ENCODE data around the gene PARD6G. TPM values are rescaled to one million over a fixed set of nuclear protein-coding genes. Genes with fewer than 3 reads are reported as not detected.
A peak's percentile ranks its signal among the peaks of the same experiment; 100 is the strongest.

Gene PARD6G
- total RNA-seq, 1 donor from 2014 or later = 6.5 TPM

- intact Hi-C loops (cut with DNase I) = no loop called here
- no peaks in the 10 kb centered on the region for H3K4me1 ChIP-seq
- no peaks in the 10 kb centered on the region for H3K36me3 ChIP-seq
- no peak overlapping the region for H3K27ac ChIP-seq
- DNase-seq (no peak), ATAC-seq (no peak)
- no peaks in the 10 kb centered on the region for H3K9me3 ChIP-seq
- TF ChIP-seq, protein P1, sequence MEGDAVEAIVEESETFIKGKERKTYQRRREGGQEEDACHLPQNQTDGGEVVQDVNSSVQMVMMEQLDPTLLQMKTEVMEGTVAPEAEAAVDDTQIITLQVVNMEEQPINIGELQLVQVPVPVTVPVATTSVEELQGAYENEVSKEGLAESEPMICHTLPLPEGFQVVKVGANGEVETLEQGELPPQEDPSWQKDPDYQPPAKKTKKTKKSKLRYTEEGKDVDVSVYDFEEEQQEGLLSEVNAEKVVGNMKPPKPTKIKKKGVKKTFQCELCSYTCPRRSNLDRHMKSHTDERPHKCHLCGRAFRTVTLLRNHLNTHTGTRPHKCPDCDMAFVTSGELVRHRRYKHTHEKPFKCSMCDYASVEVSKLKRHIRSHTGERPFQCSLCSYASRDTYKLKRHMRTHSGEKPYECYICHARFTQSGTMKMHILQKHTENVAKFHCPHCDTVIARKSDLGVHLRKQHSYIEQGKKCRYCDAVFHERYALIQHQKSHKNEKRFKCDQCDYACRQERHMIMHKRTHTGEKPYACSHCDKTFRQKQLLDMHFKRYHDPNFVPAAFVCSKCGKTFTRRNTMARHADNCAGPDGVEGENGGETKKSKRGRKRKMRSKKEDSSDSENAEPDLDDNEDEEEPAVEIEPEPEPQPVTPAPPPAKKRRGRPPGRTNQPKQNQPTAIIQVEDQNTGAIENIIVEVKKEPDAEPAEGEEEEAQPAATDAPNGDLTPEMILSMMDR (IDR thresholded peaks at IDR 0.05) = no peak
- H3K4me3 ChIP-seq = no peak overlapping the region
- no peaks in the 10 kb centered on the region for H3K27me3 ChIP-seq
These were observed 44.1 kb downstream of the PARD6G start for GRCh38 chr18:80203249-80203648.

GRCh38 chr18:80202264-80202998 is 44.9 kb downstream of the PARD6G start:
- intact Hi-C loops (cut with DNase I) = no loop called here
- TF ChIP-seq, protein P1 (IDR thresholded peaks at IDR 0.05) = no peak

GRCh38 chr18:80201739-80202138 is 45.6 kb downstream of the PARD6G start:
- Histone ChIP-seq H3K36me3 (no peaks in the 10 kb centered on the region), H3K9me3 (no peaks in the 10 kb centered on the region), H3K27me3 (no peaks in the 10 kb centered on the region), H3K4me3 (no peak overlapping the region), H3K4me1 (no peaks in the 10 kb centered on the region), H3K27ac (no peak overlapping the region)
- TF ChIP-seq, protein P1 (IDR thresholded peaks at IDR 0.05) = no peak
- intact Hi-C loops (cut with DNase I) = no loop called here
- no peak for ATAC-seq
- no peak for DNase-seq

More at GRCh38 chr18:80202264-80202998, 44.9 kb downstream of the PARD6G start:
- Histone ChIP-seq H3K4me1 (no peaks in the 10 kb centered on the region), H3K4me3 (no peak overlapping the region), H3K27ac (no peak overlapping the region), H3K9me3 (no peaks in the 10 kb centered on the region), H3K27me3 (no peaks in the 10 kb centered on the region), H3K36me3 (no peaks in the 10 kb centered on the region)
- ATAC-seq (no peak), DNase-seq (no peak)

DNA sequence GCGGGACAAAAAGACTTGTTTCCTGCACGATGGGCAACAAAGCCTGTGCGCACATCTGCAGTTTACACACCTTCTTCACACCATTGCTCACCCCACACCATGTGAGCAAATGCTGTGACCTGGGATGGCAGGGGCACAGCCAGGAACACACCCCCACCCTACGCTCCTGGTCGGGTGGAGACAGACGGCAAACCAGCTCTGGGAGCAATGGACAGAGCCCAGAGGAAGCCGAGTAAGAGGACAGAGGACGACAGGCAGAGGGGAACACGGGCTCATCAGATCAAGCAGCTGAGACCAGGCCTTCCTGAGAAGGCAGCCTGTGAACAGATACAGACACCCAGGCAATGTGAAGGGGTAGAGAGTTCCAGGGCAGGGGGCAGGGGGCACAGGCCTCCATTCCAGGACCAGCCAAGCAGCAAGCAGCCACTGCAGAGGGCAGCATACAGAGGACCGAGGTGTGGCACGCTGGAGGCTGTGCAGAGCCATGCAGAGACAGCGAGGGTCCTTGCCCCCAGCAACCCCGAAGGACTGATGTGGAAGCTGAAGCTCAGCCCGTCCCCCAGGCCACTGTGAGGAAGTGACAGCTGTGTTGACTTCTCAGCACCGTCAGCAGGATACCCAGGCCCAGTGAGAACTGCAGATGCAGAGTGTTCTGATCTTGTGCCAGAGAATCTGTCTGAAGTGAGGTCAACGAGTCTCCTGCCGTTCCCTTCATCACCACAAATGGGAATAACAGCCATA is 46.2 kb downstream of the PARD6G start:
- TF ChIP-seq, protein P1 (IDR thresholded peaks at IDR 0.05) = no peak
- peak; percentile 22 for ATAC-seq
- no peak overlapping the region for H3K4me3 ChIP-seq
- DNase-seq = peak; percentile 58
- intact Hi-C loops (cut with DNase I) = no loop called here
- no peaks in the 10 kb centered on the region for H3K27me3 ChIP-seq
- no peaks in the 10 kb centered on the region for H3K9me3 ChIP-seq
- H3K36me3 ChIP-seq = no peaks in the 10 kb centered on the region
- H3K4me1 ChIP-seq = no peaks in the 10 kb centered on the region
- no peak overlapping the region for H3K27ac ChIP-seq

- H3K9me3 ChIP-seq = no peaks in the 10 kb centered on the region
- TF ChIP-seq, protein P1 (IDR thresholded peaks at IDR 0.05) = peak; percentile 14
- no peak overlapping the region for H3K27ac ChIP-seq
- H3K4me1 ChIP-seq = no peaks in the 10 kb centered on the region
- H3K4me3 ChIP-seq = no peak overlapping the region
- ATAC-seq (peak; percentile 30), DNase-seq (peak; percentile 48)
- H3K27me3 ChIP-seq = no peaks in the 10 kb centered on the region
- intact Hi-C loops (cut with DNase I) = no loop called here
- no peaks in the 10 kb centered on the region for H3K36me3 ChIP-seq
These were observed 47.0 kb downstream of the PARD6G start for GRCh38 chr18:80200171-80200931.

Measured in upper lobe of right lung (tissue), 1 donor.